Testis (tissue), 2 donors: ENCODE results near the gene UBC.

Experiments used
- POLR2A ChIP-seq: fragments of 450-650 bp; IDR thresholded peaks from one replicate; pipeline ENCODE4 v1.6.1; 2017; ENCODE audit warnings: antibody characterized with exemption, mild to moderate bottlenecking, moderate library complexity
- TF ChIP-seq, protein P1 (sequence below), 3 experiments: fragments of 450-650 bp in 2 of 3; fragments of 200-600 bp in 1 of 3; sonication (generic) in 1 of 3; IDR thresholded peaks; one replicate each; pipeline ENCODE4 v1.5.1; 2016 to 2019; ENCODE audit warnings: antibody characterized with exemption in 3 of 3, mild to moderate bottlenecking in 2 of 3, moderate library complexity in 1 of 3

DNA sequence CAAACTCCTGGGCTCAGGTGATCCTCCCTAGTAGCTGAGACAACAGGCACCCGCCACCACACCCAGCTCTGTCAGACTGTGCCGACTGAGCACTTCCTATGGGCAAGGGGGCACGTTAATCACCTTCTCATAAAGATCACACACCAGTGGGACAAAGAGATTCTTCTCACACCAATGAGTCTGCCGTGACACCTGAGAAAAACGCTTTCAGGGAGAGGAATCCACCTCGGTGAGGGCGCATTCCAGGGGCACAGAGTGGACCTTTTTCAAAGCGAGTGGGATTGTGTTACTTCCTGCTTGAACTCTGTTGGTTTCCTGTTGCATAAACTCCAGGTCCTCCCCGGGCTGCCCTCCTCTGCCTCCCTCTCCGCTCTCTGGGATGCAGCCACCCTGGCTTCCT is 33.3 kb downstream of the UBC start:
- TF ChIP-seq, protein P1, sequence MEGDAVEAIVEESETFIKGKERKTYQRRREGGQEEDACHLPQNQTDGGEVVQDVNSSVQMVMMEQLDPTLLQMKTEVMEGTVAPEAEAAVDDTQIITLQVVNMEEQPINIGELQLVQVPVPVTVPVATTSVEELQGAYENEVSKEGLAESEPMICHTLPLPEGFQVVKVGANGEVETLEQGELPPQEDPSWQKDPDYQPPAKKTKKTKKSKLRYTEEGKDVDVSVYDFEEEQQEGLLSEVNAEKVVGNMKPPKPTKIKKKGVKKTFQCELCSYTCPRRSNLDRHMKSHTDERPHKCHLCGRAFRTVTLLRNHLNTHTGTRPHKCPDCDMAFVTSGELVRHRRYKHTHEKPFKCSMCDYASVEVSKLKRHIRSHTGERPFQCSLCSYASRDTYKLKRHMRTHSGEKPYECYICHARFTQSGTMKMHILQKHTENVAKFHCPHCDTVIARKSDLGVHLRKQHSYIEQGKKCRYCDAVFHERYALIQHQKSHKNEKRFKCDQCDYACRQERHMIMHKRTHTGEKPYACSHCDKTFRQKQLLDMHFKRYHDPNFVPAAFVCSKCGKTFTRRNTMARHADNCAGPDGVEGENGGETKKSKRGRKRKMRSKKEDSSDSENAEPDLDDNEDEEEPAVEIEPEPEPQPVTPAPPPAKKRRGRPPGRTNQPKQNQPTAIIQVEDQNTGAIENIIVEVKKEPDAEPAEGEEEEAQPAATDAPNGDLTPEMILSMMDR (IDR thresholded peaks at IDR 0.05) = no peak
- TF ChIP-seq POLR2A = no peak
